B cell (primary cell): ENCODE data around the gene GPBP1L1. TPM values are rescaled to one million over a fixed set of nuclear protein-coding genes. Genes with fewer than 3 reads are reported as not detected.

ENCODE experiments used
- ATAC-seq: fragments of 200-7000 bp; cut with Tn5 transposase; one replicate; pipeline ENCODE4 v1.10.0; 2021; ENCODE audit warnings: low read depth, mild to moderate bottlenecking, moderate number of reproducible peaks, moderate library complexity
- CTCF ChIA-PET: fragments of 350-600 bp; sonication (Branson Sonifier 250); formaldehyde crosslinking; loops from one replicate; lab custom pipeline; 2021; ENCODE audit warnings: antibody characterized with exemption, inconsistent platforms; lab: Charles Lee
- POLR2A ChIA-PET: fragments of 350-600 bp; sonication (Branson Sonifier 250); formaldehyde crosslinking; loops from one replicate; lab custom pipeline; 2021; ENCODE audit warnings: antibody characterized with exemption; lab: Charles Lee
- DNase-seq: peaks from one replicate; pipeline ENCODE4 v3.0.0; 2013
- H2AFZ ChIP-seq: 2 replicates; pipeline ENCODE4 v1.6.1; 2012; ENCODE audit warnings: mild to moderate bottlenecking, low read depth, low read length; ENCODE audit not compliant: insufficient read depth, poor library complexity, severe bottlenecking
- H3K27ac ChIP-seq, 2 donors: 1 replicate in 1 of 2; 2 replicates in 1 of 2; pipeline ENCODE4 v1.5.1; 2012 to 2013; ENCODE audit warnings: low read length in 2 of 2, mild to moderate bottlenecking in 2 of 2, moderate library complexity in 1 of 2
- H3K27me3 ChIP-seq, 4 experiments: fragments of 200-600 bp in 1 of 4; sonication (generic) in 1 of 4; replicated peaks in 1 of 4; 1 replicate in 2 of 4; 2 replicates in 2 of 4; pipeline versions ENCODE4 v1.6.1 to v1.7.0; 2013 to 2016; ENCODE audit warnings: low read length in 3 of 4, mild to moderate bottlenecking in 2 of 4, mixed read lengths in 1 of 4, moderate library complexity in 1 of 4; ENCODE audit not compliant: insufficient read depth in 4 of 4, control insufficient read depth in 3 of 4; ENCODE audit errors: control extremely low read depth in 1 of 4
- H3K36me3 ChIP-seq, 2 experiments: replicated peaks in 1 of 2; 1 replicate in 1 of 2; 2 replicates in 1 of 2; pipeline versions ENCODE4 v1.6.1 to v1.7.1; 2013; ENCODE audit warnings: low read length in 1 of 2; ENCODE audit not compliant: insufficient read depth in 2 of 2, control insufficient read depth in 1 of 2; ENCODE audit errors: control extremely low read depth in 1 of 2, extremely low read depth in 1 of 2
- H3K4me1 ChIP-seq, 2 donors: fragments of 200-600 bp in 1 of 2; sonication (generic) in 1 of 2; 1 replicate in 1 of 2; 2 replicates in 1 of 2; pipeline versions ENCODE4 v1.5.1 to v1.6.1; 2013 to 2017; ENCODE audit warnings: low read length in 2 of 2; ENCODE audit not compliant: control insufficient read depth in 2 of 2, insufficient read depth in 2 of 2
- H3K4me2 ChIP-seq: replicated peaks from 2 replicates; pipeline ENCODE3; 2012; ENCODE audit warnings: mild to moderate bottlenecking, low read depth, low read length; ENCODE audit not compliant: poor library complexity, severe bottlenecking
- H3K4me3 ChIP-seq, 5 experiments: fragments of 200-600 bp in 1 of 5; sonication (generic) in 1 of 5; 1 replicate in 3 of 5; 2 replicates in 2 of 5; pipeline versions ENCODE4 v1.5.1 to v1.7.0; 2011 to 2016; ENCODE audit warnings: low read length in 4 of 5, mild to moderate bottlenecking in 4 of 5, low read depth in 2 of 5, control low read depth in 1 of 5, moderate library complexity in 1 of 5; ENCODE audit not compliant: insufficient read depth in 1 of 5; ENCODE audit errors: control extremely low read depth in 1 of 5, extremely low read depth in 1 of 5
- H3K79me2 ChIP-seq: fragments of 200-600 bp; sonication (generic); one replicate; pipeline ENCODE4 v1.6.0; 2016; ENCODE audit warnings: low read length; ENCODE audit not compliant: control insufficient read depth, insufficient read depth
- H3K9ac ChIP-seq: fragments of 200-600 bp; sonication (generic); 2 replicates; pipeline ENCODE4 v1.6.1; 2017; ENCODE audit warnings: mild to moderate bottlenecking, low read length, moderate library complexity
- H3K9me3 ChIP-seq, 3 donors: one replicate each; pipeline versions ENCODE4 v1.6.1 to v1.7.1; 2013; ENCODE audit warnings: low read length in 2 of 3; ENCODE audit not compliant: control insufficient read depth in 2 of 3, insufficient read depth in 1 of 3; ENCODE audit errors: control extremely low read depth in 1 of 3
- H4K20me1 ChIP-seq: 2 replicates; pipeline ENCODE4 v1.6.0; 2012; ENCODE audit warnings: mild to moderate bottlenecking, low read length; ENCODE audit not compliant: insufficient read depth, control insufficient read depth, poor library complexity, severe bottlenecking
- H3K27ac Mint-ChIP-seq: one replicate; pipeline ENCODE4 v1.8.0; 2021; ENCODE audit warnings: mixed read lengths
- H3K27me3 Mint-ChIP-seq: one replicate; pipeline ENCODE4 v1.8.0; 2021; ENCODE audit warnings: mixed read lengths
- H3K4me1 Mint-ChIP-seq: one replicate; pipeline ENCODE4 v1.8.0; 2021; ENCODE audit warnings: mixed read lengths
- H3K4me3 Mint-ChIP-seq: one replicate; pipeline ENCODE4 v1.8.0; 2021; ENCODE audit warnings: mixed read lengths
- H3K9me3 Mint-ChIP-seq: one replicate; pipeline ENCODE4 v1.8.0; 2022; ENCODE audit warnings: mixed read lengths; ENCODE audit not compliant: insufficient read depth
- CTCF ChIP-seq: fragments of 200-600 bp; IDR thresholded peaks from one replicate; pipeline ENCODE4 v1.8.0; 2022; ENCODE audit warnings: antibody characterized with exemption, mild to moderate bottlenecking
- EZH2 ChIP-seq: IDR thresholded peaks from 2 replicates; pipeline ENCODE4 v1.6.1; 2012; ENCODE audit warnings: borderline replicate concordance, low read depth, mild to moderate bottlenecking, moderate library complexity, low read length; ENCODE audit not compliant: insufficient read depth, poor library complexity, severe bottlenecking
- WGBS: methylation state at CpG from one replicate; pipeline ENCODE4 v1.1.5; 2013; ENCODE audit warnings: missing lambda C conversion rate; ENCODE audit not compliant: insufficient coverage; 5-methylcytosine and 5-hydroxymethylcytosine counted together
- intact Hi-C: fragments of 100-400 bp; cut with micrococcal nuclease; formaldehyde crosslinking; loops from one replicate; pipeline ENCODE4 v1.10.0; 2022
- polyA plus RNA-seq: library from polyadenylated mRNA; depleted of rRNA; stranded (reverse); fragments of >200 nt; gene quantifications from 2 replicates; pipeline ENCODE4 v1.2.3, GENCODE V29; 2012
- total RNA-seq, 2 donors: library from RNA; stranded (reverse); fragments of 120-200 nt in 1 of 2; gene quantifications; 1 replicate in 1 of 2; 2 replicates in 1 of 2; pipeline versions ENCODE4 v1.2.3 to v1.2.4, GENCODE V29; 2013 to 2022

Gene GPBP1L1
- total and polyA plus RNA-seq, 2 donors (not counting 1 experiment from before 2014, with no cell fraction given): 75.5 to 137 TPM

GRCh38 chr1:45630429-45630828, 55.9 kb downstream of the GPBP1L1 start:
- no peak overlapping the region for H3K4me3 Mint-ChIP-seq

GRCh38 chr1:45629035-45629434, 57.3 kb downstream of the GPBP1L1 start:
- no peak overlapping the region for H3K27ac Mint-ChIP-seq
- no peaks in the 10 kb centered on the region for H3K4me1 Mint-ChIP-seq
- no peaks in the 10 kb centered on the region for H3K27me3 ChIP-seq
- no peak for ATAC-seq
- ChIA-PET POLR2A (interaction anchor here (0.7 kb wide), 1 partner anchor 214 kb away, joined by 6 read pairs; no protein-coding TSS in a partner anchor), CTCF (interaction anchor here (1.3 kb wide), 1 partner anchor 60 kb away, joined by 3 read pairs; no protein-coding TSS in a partner anchor)
- H3K4me3 Mint-ChIP-seq: no peak overlapping the region
- H3K9me3 ChIP-seq: no peaks in the 10 kb centered on the region
- H3K27ac ChIP-seq: no peak overlapping the region
- no peak overlapping the region for H2AFZ ChIP-seq
- DNase-seq: no peak
- no peak for TF ChIP-seq CTCF
- TF ChIP-seq EZH2: no peak
- intact Hi-C loops: loop anchor here (1.0 kb wide), 1 partner anchor 14 kb away; no protein-coding TSS in a partner anchor
- no peak overlapping the region for H3K4me2 ChIP-seq
- no peaks in the 10 kb centered on the region for H3K79me2 ChIP-seq
- no peaks in the 10 kb centered on the region for H3K4me1 ChIP-seq
- H3K9me3 Mint-ChIP-seq: no peaks in the 10 kb centered on the region
- no peak overlapping the region for H3K9ac ChIP-seq
- H3K27me3 Mint-ChIP-seq: no peaks in the 10 kb centered on the region
- H3K36me3 ChIP-seq: peaks cover 19 to 65% of the 10 kb centered on the region in 2 experiments
- no peak overlapping the region for H3K4me3 ChIP-seq
- no peaks in the 10 kb centered on the region for H4K20me1 ChIP-seq

More at GRCh38 chr1:45630429-45630828, 55.9 kb downstream of the GPBP1L1 start:
- Histone ChIP-seq H3K36me3 (peaks cover 23 to 75% of the 10 kb centered on the region in 2 experiments), H3K9ac (no peak overlapping the region), H3K79me2 (no peaks in the 10 kb centered on the region), H3K4me3 (no peak overlapping the region), H3K4me1 (no peaks in the 10 kb centered on the region), H3K9me3 (no peaks in the 10 kb centered on the region), H3K4me2 (no peak overlapping the region), H3K27ac (no peak overlapping the region), H2AFZ (no peak overlapping the region), H3K27me3 (no peaks in the 10 kb centered on the region), H4K20me1 (no peaks in the 10 kb centered on the region)
- no CpG with 5 or more reads among the region's 1 CpG for WGBS
- H3K27me3 Mint-ChIP-seq: no peaks in the 10 kb centered on the region
- no peak for DNase-seq
- no peaks in the 10 kb centered on the region for H3K4me1 Mint-ChIP-seq
- no peaks in the 10 kb centered on the region for H3K9me3 Mint-ChIP-seq
- TF ChIP-seq CTCF (no peak), EZH2 (no peak)
- no peak overlapping the region for H3K27ac Mint-ChIP-seq
- no peak for ATAC-seq
- intact Hi-C loops: no loop called here
- ChIA-PET POLR2A (interaction anchor here (0.6 kb wide), 1 partner anchor 32 kb away, joined by 3 read pairs; no protein-coding TSS in a partner anchor), CTCF (no interaction called here)
